ENCODE data around the gene NAAA. TPM values are rescaled to one million over a fixed set of nuclear protein-coding genes. Genes with fewer than 3 reads are reported as not detected.

NAAA gene
- total and polyA plus RNA-seq, 2 of the 13 experiments (the other 11 are each of a cell fraction or from before 2014, with no cell fraction given) = 22.4 to 24.6 TPM

GRCh38 chr4:75939890-75940691, 722 bp downstream of the NAAA start:
- no TSS peak for BruUV-seq (replicated peaks)
- TF ChIP-seq, protein P1, sequence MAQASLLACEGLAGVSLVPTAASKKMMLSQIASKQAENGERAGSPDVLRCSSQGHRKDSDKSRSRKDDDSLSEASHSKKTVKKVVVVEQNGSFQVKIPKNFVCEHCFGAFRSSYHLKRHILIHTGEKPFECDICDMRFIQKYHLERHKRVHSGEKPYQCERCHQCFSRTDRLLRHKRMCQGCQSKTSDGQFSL (CRISPR knock-in tag; IDR thresholded peaks at IDR 0.05) = no peak
- TF ChIP-seq ZNF614 (CRISPR knock-in tag; IDR thresholded peaks at IDR 0.05; ENCODE audit: borderline replicate concordance) (0 out of 2 replicates have a peak, but pooled peaks have one; percentile 17), FOXM1 (CRISPR knock-in tag; IDR thresholded peaks at IDR 0.05) (no peak), ZNF44 (CRISPR knock-in tag; IDR thresholded peaks at IDR 0.05) (no peak), ATAD3A (CRISPR knock-in tag; IDR thresholded peaks at IDR 0.05) (no peak), ONECUT2 (CRISPR knock-in tag; IDR thresholded peaks at IDR 0.05) (no peak), RCOR2 (CRISPR knock-in tag; IDR thresholded peaks at IDR 0.05) (no peak), REL (CRISPR knock-in tag; conservative IDR thresholded peaks at IDR 0.05) (peak; percentile 56; the same call in 1 of the 2 replicates), MYC (CRISPR knock-in tag; IDR thresholded peaks at IDR 0.05; ENCODE audit: borderline replicate concordance) (peak; percentile 70), SP5 (CRISPR knock-in tag; IDR thresholded peaks at IDR 0.05; ENCODE audit: borderline replicate concordance, low read depth) (no peak), NFYB (CRISPR knock-in tag; IDR thresholded peaks at IDR 0.05) (no peak), KAT8 (CRISPR knock-in tag; IDR thresholded peaks at IDR 0.05) (no peak), KAT2B (IDR thresholded peaks at IDR 0.05; ENCODE audit: borderline replicate concordance, low read depth, low read length) (no peak), ZNF333 (CRISPR knock-in tag; IDR thresholded peaks at IDR 0.05; ENCODE audit: borderline replicate concordance) (no peak)
- TF ChIP-seq, protein P2, sequence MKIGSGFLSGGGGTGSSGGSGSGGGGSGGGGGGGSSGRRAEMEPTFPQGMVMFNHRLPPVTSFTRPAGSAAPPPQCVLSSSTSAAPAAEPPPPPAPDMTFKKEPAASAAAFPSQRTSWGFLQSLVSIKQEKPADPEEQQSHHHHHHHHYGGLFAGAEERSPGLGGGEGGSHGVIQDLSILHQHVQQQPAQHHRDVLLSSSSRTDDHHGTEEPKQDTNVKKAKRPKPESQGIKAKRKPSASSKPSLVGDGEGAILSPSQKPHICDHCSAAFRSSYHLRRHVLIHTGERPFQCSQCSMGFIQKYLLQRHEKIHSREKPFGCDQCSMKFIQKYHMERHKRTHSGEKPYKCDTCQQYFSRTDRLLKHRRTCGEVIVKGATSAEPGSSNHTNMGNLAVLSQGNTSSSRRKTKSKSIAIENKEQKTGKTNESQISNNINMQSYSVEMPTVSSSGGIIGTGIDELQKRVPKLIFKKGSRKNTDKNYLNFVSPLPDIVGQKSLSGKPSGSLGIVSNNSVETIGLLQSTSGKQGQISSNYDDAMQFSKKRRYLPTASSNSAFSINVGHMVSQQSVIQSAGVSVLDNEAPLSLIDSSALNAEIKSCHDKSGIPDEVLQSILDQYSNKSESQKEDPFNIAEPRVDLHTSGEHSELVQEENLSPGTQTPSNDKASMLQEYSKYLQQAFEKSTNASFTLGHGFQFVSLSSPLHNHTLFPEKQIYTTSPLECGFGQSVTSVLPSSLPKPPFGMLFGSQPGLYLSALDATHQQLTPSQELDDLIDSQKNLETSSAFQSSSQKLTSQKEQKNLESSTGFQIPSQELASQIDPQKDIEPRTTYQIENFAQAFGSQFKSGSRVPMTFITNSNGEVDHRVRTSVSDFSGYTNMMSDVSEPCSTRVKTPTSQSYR (CRISPR knock-in tag; IDR thresholded peaks at IDR 0.05; ENCODE audit: borderline replicate concordance) = peak; percentile 41; the same call in 1 of the 2 replicates
- TF ChIP-seq, protein P3, sequence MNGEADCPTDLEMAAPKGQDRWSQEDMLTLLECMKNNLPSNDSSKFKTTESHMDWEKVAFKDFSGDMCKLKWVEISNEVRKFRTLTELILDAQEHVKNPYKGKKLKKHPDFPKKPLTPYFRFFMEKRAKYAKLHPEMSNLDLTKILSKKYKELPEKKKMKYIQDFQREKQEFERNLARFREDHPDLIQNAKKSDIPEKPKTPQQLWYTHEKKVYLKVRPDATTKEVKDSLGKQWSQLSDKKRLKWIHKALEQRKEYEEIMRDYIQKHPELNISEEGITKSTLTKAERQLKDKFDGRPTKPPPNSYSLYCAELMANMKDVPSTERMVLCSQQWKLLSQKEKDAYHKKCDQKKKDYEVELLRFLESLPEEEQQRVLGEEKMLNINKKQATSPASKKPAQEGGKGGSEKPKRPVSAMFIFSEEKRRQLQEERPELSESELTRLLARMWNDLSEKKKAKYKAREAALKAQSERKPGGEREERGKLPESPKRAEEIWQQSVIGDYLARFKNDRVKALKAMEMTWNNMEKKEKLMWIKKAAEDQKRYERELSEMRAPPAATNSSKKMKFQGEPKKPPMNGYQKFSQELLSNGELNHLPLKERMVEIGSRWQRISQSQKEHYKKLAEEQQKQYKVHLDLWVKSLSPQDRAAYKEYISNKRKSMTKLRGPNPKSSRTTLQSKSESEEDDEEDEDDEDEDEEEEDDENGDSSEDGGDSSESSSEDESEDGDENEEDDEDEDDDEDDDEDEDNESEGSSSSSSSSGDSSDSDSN (CRISPR knock-in tag; IDR thresholded peaks at IDR 0.05) = no peak; the same call in 1 of the 2 replicates
- TF ChIP-seq, protein P4, sequence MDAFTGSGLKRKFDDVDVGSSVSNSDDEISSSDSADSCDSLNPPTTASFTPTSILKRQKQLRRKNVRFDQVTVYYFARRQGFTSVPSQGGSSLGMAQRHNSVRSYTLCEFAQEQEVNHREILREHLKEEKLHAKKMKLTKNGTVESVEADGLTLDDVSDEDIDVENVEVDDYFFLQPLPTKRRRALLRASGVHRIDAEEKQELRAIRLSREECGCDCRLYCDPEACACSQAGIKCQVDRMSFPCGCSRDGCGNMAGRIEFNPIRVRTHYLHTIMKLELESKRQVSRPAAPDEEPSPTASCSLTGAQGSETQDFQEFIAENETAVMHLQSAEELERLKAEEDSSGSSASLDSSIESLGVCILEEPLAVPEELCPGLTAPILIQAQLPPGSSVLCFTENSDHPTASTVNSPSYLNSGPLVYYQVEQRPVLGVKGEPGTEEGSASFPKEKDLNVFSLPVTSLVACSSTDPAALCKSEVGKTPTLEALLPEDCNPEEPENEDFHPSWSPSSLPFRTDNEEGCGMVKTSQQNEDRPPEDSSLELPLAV (CRISPR knock-in tag; conservative IDR thresholded peaks at IDR 0.05; ENCODE audit: low read depth) = no peak

More at GRCh38 chr4:75939890-75940691, 722 bp downstream of the NAAA start:
- Histone ChIP-seq H3K4me2 (ENCODE audit: low read depth, low read length) (peak overlapping the region; percentile 86), H3K27me3 (ENCODE audit: control insufficient read depth in 1 of 2, insufficient read depth in 2 of 2, low read length in 2 of 2) (no peaks in the 10 kb centered on the region), H3K9me3 (ENCODE audit: low read length) (no peaks in the 10 kb centered on the region), H4K20me1 (ENCODE audit: insufficient read depth, low read length) (no peaks in the 10 kb centered on the region), H3K27ac (ENCODE audit: extremely low read length, insufficient read depth, low read length) (peak overlapping the region; percentile 82), H3K36me3 (replicated peaks in 1 of 2; ENCODE audit: control insufficient read depth in 1 of 2, insufficient read depth in 2 of 2, low read length in 2 of 2) (no peaks in the 10 kb centered on the region; a peak in 1 of 5 replicates), H3K79me2 (ENCODE audit: insufficient read depth, low read length) (no peaks in the 10 kb centered on the region), H3K9ac (ENCODE audit: insufficient read depth, low read depth, low read length) (peak overlapping the region; percentile 72), H2AFZ (ENCODE audit: low read length) (peak overlapping the region; percentile 58), H3K4me1 (ENCODE audit: insufficient read depth, low read length) (peaks cover 27% of the 10 kb centered on the region), H3K4me3 (replicated peaks in 1 of 3; ENCODE audit: insufficient read depth in 1 of 3, low read depth in 2 of 3, low read length in 3 of 3) (peak overlapping the region; percentile 64 to 89 (median 67))
- ATAC-seq (peak; percentile 83), FAIRE-seq (no peak), DNase-seq (ENCODE audit: low spot score) (peak; percentile 55)
- 0% methylated on average over 15 of the region's 67 CpGs for WGBS (ENCODE audit: low lambda C conversion rate)
- POLR2A ChIA-PET = interaction anchor here (1.0 to 1.6 kb wide), 5 partner anchors 12 to 216 kb away, joined by 4 to 5 read pairs (median 4); partner anchors contain the start of genes SDAD1 and USO1
- CTCF ChIA-PET (ENCODE audit: low intra/inter-chr PET ratio, low total read pairs) = interaction anchor here (0.6 to 2.1 kb wide), 3 partner anchors 24 to 435 kb away, joined by 3 to 14 read pairs (median 5); no protein-coding TSS in a partner anchor
- intact Hi-C loops (cut with micrococcal nuclease; ENCODE audit: unreplicated experiment) = no loop called here
- in situ Hi-C loops (cut with HindIII; ENCODE audit: extremely low pct_ligation_motif_present, low pct_unique_long_range_greater_than_20kb) = no loop called here

All from HepG2 (cell line).